Measurements from ENCODE around the gene ITPR3. TPM values are rescaled to one million over a fixed set of nuclear protein-coding genes. Genes with fewer than 3 reads are reported as not detected.

The ITPR3 gene
- total RNA-seq, 1 donor from 2014 or later = 6.4 TPM

DNA sequence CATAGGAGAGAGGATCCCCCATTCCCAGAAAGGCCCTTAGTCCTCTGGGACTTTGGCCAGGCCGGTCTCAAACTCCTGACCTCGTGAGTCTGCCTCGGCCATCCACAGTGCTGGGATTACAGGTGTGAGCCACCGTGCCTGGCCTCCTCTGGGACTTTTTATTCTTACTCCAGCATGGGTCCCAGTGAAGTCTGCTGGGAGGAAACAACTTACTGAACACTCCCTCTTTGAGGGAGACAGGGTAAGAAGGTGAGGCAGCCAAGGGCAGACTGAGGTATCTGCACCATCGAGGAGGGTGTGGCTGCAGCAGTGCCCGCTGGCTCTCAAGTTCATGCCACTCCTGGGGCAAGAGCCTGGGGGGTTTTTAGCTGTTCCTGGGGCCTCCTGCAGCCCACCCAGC is 43.4 kb upstream of the ITPR3 start:
- Mint-ChIP-seq H3K4me3 (no peak overlapping the region), H3K9me3 (no peaks in the 10 kb centered on the region), H3K27ac (no peak overlapping the region), H3K36me3 (peaks cover 12% of the 10 kb centered on the region), H3K4me1 (peaks cover 8% of the 10 kb centered on the region), H3K27me3 (ENCODE audit: low read depth) (no peaks in the 10 kb centered on the region)
- DNase-seq (ENCODE audit: low spot score in 2 of 2, unreplicated experiment in 2 of 2) = no peak
- TF ChIP-seq, protein P1, sequence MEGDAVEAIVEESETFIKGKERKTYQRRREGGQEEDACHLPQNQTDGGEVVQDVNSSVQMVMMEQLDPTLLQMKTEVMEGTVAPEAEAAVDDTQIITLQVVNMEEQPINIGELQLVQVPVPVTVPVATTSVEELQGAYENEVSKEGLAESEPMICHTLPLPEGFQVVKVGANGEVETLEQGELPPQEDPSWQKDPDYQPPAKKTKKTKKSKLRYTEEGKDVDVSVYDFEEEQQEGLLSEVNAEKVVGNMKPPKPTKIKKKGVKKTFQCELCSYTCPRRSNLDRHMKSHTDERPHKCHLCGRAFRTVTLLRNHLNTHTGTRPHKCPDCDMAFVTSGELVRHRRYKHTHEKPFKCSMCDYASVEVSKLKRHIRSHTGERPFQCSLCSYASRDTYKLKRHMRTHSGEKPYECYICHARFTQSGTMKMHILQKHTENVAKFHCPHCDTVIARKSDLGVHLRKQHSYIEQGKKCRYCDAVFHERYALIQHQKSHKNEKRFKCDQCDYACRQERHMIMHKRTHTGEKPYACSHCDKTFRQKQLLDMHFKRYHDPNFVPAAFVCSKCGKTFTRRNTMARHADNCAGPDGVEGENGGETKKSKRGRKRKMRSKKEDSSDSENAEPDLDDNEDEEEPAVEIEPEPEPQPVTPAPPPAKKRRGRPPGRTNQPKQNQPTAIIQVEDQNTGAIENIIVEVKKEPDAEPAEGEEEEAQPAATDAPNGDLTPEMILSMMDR (IDR thresholded peaks at IDR 0.05; ENCODE audit: unreplicated experiment) = no peak

DNA sequence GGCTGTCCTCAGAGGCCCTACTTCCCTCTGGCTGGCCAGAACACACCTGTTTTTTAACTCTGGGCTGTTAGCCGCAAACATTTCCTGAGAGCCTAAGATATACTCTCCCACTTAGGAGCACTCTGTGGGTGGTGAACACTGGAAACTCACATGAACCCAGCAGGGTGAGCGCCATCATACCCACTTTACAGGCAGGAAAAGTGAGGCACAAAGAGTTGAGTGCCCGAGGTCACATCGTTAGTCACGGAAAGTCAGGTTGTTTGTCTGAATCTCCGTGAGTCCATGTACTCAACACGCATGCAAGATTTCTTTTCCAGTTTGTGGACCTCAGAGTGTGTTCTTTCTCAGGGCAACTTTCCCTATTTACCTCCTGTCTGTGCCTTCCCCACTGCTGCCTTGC is 43.0 kb upstream of the ITPR3 start:
- H3K36me3 Mint-ChIP-seq = peaks cover 12% of the 10 kb centered on the region
- TF ChIP-seq, protein P1 (IDR thresholded peaks at IDR 0.05; ENCODE audit: unreplicated experiment) = no peak
- no peaks in the 10 kb centered on the region for H3K27me3 Mint-ChIP-seq (ENCODE audit: low read depth)
- H3K27ac Mint-ChIP-seq = peak overlapping the region; percentile 56
- peak overlapping the region; percentile 55 for H3K4me3 Mint-ChIP-seq
- peaks cover 8% of the 10 kb centered on the region for H3K4me1 Mint-ChIP-seq
- H3K9me3 Mint-ChIP-seq = no peaks in the 10 kb centered on the region
- no peak for DNase-seq (ENCODE audit: low spot score in 2 of 2, unreplicated experiment in 2 of 2)

DNA sequence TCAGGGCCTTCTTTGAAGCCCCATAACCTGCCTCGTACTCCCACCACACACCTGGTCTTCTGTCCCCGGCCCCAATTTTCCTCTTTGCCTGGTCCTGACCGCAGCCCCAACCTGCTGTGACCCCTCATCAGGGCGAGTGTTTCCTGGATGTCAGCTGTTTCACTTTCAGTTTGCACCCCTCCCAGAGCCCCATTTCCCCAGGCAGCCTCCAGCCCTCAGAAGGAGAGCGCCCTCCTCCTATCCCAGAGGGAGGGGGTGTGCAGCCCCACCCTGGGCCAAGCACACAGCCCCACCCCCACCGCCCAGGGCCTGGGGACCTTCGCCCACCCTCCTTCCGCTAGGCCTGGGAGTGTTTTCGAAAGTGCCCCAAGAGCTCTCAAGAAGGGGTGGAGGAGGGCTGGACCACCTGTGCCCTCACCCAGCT is 42.5 kb upstream of the ITPR3 start:
- no peak for DNase-seq (ENCODE audit: low spot score in 2 of 2, unreplicated experiment in 2 of 2)
- peak overlapping the region; percentile 56 for H3K27ac Mint-ChIP-seq

DNA sequence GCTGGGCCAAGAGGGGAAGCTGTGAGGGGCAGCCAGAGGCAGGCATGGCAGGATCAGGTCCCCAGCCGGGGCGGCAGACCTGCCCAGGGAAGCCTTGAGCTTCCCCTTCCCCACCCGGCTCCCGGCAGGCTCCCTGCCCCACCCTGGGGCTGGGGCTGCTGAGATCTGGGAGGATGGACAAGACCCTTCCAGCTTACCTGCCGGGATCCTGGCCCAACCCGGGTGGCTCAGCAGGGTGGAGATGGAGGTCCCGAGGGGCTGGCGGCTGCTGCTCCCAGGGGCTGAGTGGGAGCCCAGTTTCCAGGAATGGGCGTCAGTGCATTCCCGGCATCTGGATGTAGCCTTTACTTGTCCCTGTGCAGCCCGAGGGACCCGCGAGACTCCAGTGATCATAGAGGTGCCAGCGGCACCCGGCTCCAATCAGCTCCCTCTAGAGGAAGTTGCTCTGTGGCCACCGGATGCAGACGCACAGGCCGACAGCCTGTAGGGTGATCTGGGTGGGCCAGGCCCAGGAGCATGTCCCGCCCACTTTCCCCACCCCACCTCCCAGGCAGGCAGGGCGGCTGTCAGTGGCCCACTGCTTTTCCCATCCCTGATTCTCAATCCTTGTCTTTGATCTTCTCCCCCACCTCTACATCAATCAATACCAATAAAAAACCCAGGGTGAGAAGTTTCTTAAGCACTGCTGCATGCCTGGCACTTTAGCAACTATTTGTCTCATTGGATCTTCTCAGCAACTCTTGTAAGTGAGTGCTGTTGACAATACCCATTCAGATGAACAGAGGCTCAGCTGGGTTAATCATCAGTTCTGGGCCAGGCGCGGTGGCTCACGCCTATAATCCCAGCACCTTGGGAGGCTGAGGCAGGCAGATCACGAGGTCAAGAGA is 41.1 kb upstream of the ITPR3 start, which contains the start of gene BAK1:
BAK1 (minus strand) TSS at position 449 of the 887 bp plus-strand sequence. CDS start 2,672 bp downstream, outside the sequence.
- Mint-ChIP-seq H3K36me3 (peaks cover 9% of the 10 kb centered on the region), H3K27ac (peak within 1 kb of the TSS; percentile 55), H3K27me3 (ENCODE audit: low read depth) (no peaks in the 10 kb centered on the region), H3K4me1 (peaks cover 8% of the 10 kb centered on the region), H3K4me3 (peak within 1 kb of the TSS; percentile 77), H3K9me3 (no peaks in the 10 kb centered on the region)
- peak; percentile 71 to 81 for DNase-seq (ENCODE audit: low spot score in 2 of 2, unreplicated experiment in 2 of 2)
- TF ChIP-seq, protein P1 (IDR thresholded peaks at IDR 0.05; ENCODE audit: unreplicated experiment) = no peak

More for the DNA sequence above, 42.5 kb upstream of the ITPR3 start:
- Mint-ChIP-seq H3K4me3 (peak overlapping the region; percentile 77), H3K27me3 (ENCODE audit: low read depth) (no peaks in the 10 kb centered on the region), H3K9me3 (no peaks in the 10 kb centered on the region), H3K36me3 (peaks cover 12% of the 10 kb centered on the region), H3K4me1 (peaks cover 8% of the 10 kb centered on the region)
- TF ChIP-seq, protein P1 (IDR thresholded peaks at IDR 0.05; ENCODE audit: unreplicated experiment) = no peak

DNA sequence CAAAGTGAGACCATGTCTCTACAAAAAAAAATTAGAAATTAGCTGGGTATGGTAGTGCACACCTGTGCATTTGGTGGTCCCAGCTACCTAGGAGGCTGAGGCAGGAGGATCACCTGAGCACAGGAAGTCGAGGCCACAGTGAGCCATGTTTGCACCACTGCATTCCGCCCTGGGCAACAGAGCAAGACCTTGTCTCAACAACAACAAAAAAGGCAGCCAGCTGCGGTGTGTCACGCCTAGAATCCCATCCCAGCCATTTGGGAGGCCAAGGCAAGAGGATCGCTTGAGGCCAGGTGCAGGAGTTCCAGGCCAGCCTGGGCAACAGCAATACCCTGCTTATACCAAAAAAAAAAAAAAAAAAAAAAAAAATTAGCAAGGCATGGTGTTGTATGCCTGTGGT is 39.9 kb upstream of the ITPR3 start:
- peaks cover 5% of the 10 kb centered on the region for H3K36me3 Mint-ChIP-seq
- no peak overlapping the region for H3K4me3 Mint-ChIP-seq
- H3K27me3 Mint-ChIP-seq (ENCODE audit: low read depth) = no peaks in the 10 kb centered on the region
- TF ChIP-seq, protein P1 (IDR thresholded peaks at IDR 0.05; ENCODE audit: unreplicated experiment) = no peak
- no peak overlapping the region for H3K27ac Mint-ChIP-seq
- DNase-seq (ENCODE audit: low spot score in 2 of 2, unreplicated experiment in 2 of 2) = no peak
- peaks cover 8% of the 10 kb centered on the region for H3K4me1 Mint-ChIP-seq
- H3K9me3 Mint-ChIP-seq = no peaks in the 10 kb centered on the region
